Endothelial cell (in vitro differentiated cells): Measurements from ENCODE around the gene NFS1. TPM values are rescaled to one million over a fixed set of nuclear protein-coding genes. Genes with fewer than 3 reads are reported as not detected.

Source experiments
- DNase-seq: peaks from one replicate; pipeline ENCODE4 v3.0.0; 2021; ENCODE audit warnings: low spot score
- H3K27ac Mint-ChIP-seq: one replicate; pipeline ENCODE4 v1.8.0; 2021; ENCODE audit warnings: mixed read lengths, inconsistent platforms; ENCODE audit not compliant: unreplicated experiment
- H3K27me3 Mint-ChIP-seq: one replicate; pipeline ENCODE4 v1.8.0; 2021; ENCODE audit warnings: mild to moderate bottlenecking, moderate library complexity, mixed read lengths, inconsistent platforms; ENCODE audit not compliant: unreplicated experiment
- H3K36me3 Mint-ChIP-seq: one replicate; pipeline ENCODE4 v1.8.0; 2021; ENCODE audit warnings: mild to moderate bottlenecking, low read depth, mixed read lengths, inconsistent platforms; ENCODE audit not compliant: unreplicated experiment
- H3K4me1 Mint-ChIP-seq: one replicate; pipeline ENCODE4 v1.8.0; 2021; ENCODE audit warnings: mild to moderate bottlenecking, mixed read lengths, inconsistent platforms; ENCODE audit not compliant: unreplicated experiment
- H3K4me3 Mint-ChIP-seq: one replicate; pipeline ENCODE4 v1.8.0; 2021; ENCODE audit warnings: mild to moderate bottlenecking, mixed read lengths, inconsistent platforms; ENCODE audit not compliant: unreplicated experiment
- H3K9me3 Mint-ChIP-seq: one replicate; pipeline ENCODE4 v1.8.0; 2021; ENCODE audit warnings: mixed read lengths, inconsistent platforms; ENCODE audit not compliant: unreplicated experiment
- CTCF ChIP-seq: fragments of 200-600 bp; sonication (generic); IDR thresholded peaks from one replicate; pipeline ENCODE4 v1.5.0; 2021; ENCODE audit warnings: antibody characterized with exemption; ENCODE audit not compliant: unreplicated experiment
- total RNA-seq: library from RNA; stranded (reverse); fragmentation: NEBNext Ultra II Directional; extraction: Animal tissue kit (Norgen Biotek cat#: 25700); gene quantifications from one replicate; pipeline ENCODE4 v1.2.1, GENCODE V29; 2021; ENCODE audit not compliant: unreplicated experiment

Gene NFS1
- total RNA-seq, 1 donor from 2014 or later, result 18.3 TPM

GRCh38 chr20:35665949-35666288, 33.2 kb downstream of the NFS1 start:
- Mint-ChIP-seq H3K4me1 (peaks cover 29% of the 10 kb centered on the region), H3K4me3 (no peak overlapping the region), H3K9me3 (no peaks in the 10 kb centered on the region), H3K27me3 (no peaks in the 10 kb centered on the region), H3K27ac (no peak overlapping the region), H3K36me3 (peaks cover 14% of the 10 kb centered on the region)
- no peak for TF ChIP-seq CTCF
- DNase-seq, result no peak

- DNase-seq, result peak; percentile 91
- no peaks in the 10 kb centered on the region for H3K9me3 Mint-ChIP-seq
- TF ChIP-seq CTCF, result no peak
- H3K27ac Mint-ChIP-seq, result peak within 1 kb of the TSS; percentile 99
- H3K27me3 Mint-ChIP-seq, result no peaks in the 10 kb centered on the region
- H3K36me3 Mint-ChIP-seq, result peaks cover 5% of the 10 kb centered on the region
- peak within 1 kb of the TSS; percentile 97 for H3K4me3 Mint-ChIP-seq
- H3K4me1 Mint-ChIP-seq, result peaks cover 37% of the 10 kb centered on the region
These were observed 34.5 kb downstream of the NFS1 start, which contains the start of the genes CPNE1 and RBM12 for GRCh38 chr20:35664466-35665206. Gene CPNE1, minus strand, starts transcription at chr20:35664900. Its CDS starts 31,977 bp downstream, at chr20:35632923. Gene RBM12, minus strand, starts transcription at chr20:35664900. Its CDS starts 9,578 bp downstream, at chr20:35655322.

GRCh38 chr20:35663516-35664465, 35.4 kb downstream of the NFS1 start:
- H3K4me1 Mint-ChIP-seq, result peaks cover 37% of the 10 kb centered on the region
- DNase-seq, result peak; percentile 39
- no peak for TF ChIP-seq CTCF
- peaks cover 1% of the 10 kb centered on the region for H3K36me3 Mint-ChIP-seq
- H3K27ac Mint-ChIP-seq, result peak overlapping the region; percentile 99
- no peaks in the 10 kb centered on the region for H3K9me3 Mint-ChIP-seq
- H3K4me3 Mint-ChIP-seq, result peak overlapping the region; percentile 97
- H3K27me3 Mint-ChIP-seq, result no peaks in the 10 kb centered on the region

GRCh38 chr20:35662551-35662950, 36.6 kb downstream of the NFS1 start:
- H3K9me3 Mint-ChIP-seq, result no peaks in the 10 kb centered on the region
- DNase-seq, result no peak
- TF ChIP-seq CTCF, result no peak
- H3K27me3 Mint-ChIP-seq, result no peaks in the 10 kb centered on the region
- peak overlapping the region; percentile 22 for H3K27ac Mint-ChIP-seq
- H3K36me3 Mint-ChIP-seq, result no peaks in the 10 kb centered on the region
- H3K4me1 Mint-ChIP-seq, result peaks cover 37% of the 10 kb centered on the region
- peak overlapping the region; percentile 74 for H3K4me3 Mint-ChIP-seq
